HEK293T (cell line): ENCODE data around the gene JAZF1.

Experiments used
- CTCF ChIA-PET: fragments of 350-600 bp; formaldehyde crosslinking; extraction: SDS; loops from one replicate; lab custom pipeline; 2021; ENCODE audit warnings: antibody characterized with exemption, inconsistent platforms; lab: Yijun Ruan, JAX
- POLR2A ChIA-PET: fragments of 350-600 bp; formaldehyde crosslinking; extraction: SDS; loops from one replicate; lab custom pipeline; 2020; ENCODE audit warnings: antibody characterized with exemption, inconsistent platforms; lab: Yijun Ruan, JAX
- DNase-seq: peaks from one replicate; pipeline ENCODE4 v3.0.0; 2012; ENCODE audit warnings: mixed read lengths; ENCODE audit errors: extremely low spot score
- ARNT ChIP-seq: fragments of 450-650 bp; IDR thresholded peaks from 2 replicates; pipeline ENCODE4 v1.6.1; 2017; ENCODE audit warnings: mild to moderate bottlenecking
- BHLHE40 ChIP-seq: fragments of 450-650 bp; IDR thresholded peaks from 2 replicates; pipeline ENCODE4 v1.6.1; 2016; ENCODE audit warnings: mild to moderate bottlenecking, moderate library complexity, borderline replicate concordance
- CTBP1 ChIP-seq: fragments of 450-650 bp; IDR thresholded peaks from 2 replicates; pipeline ENCODE4 v1.6.1; 2016; ENCODE audit warnings: borderline replicate concordance
- ELF4 ChIP-seq: fragments of 450-650 bp; IDR thresholded peaks from 2 replicates; pipeline ENCODE4 v1.6.1; 2017; ENCODE audit warnings: antibody characterized with exemption
- FOXA1 ChIP-seq: fragments of 450-650 bp; IDR thresholded peaks from 2 replicates; pipeline ENCODE4 v1.6.1; 2016; ENCODE audit warnings: mild to moderate bottlenecking
- FOXK2 ChIP-seq: fragments of 450-650 bp; IDR thresholded peaks from 2 replicates; pipeline ENCODE4 v1.6.1; 2016; ENCODE audit warnings: mild to moderate bottlenecking
- FOXM1 ChIP-seq: fragments of 450-650 bp; IDR thresholded peaks from 2 replicates; pipeline ENCODE4 v1.6.1; 2017; ENCODE audit warnings: mild to moderate bottlenecking, borderline replicate concordance
- HDGF ChIP-seq: fragments of 450-650 bp; IDR thresholded peaks from 2 replicates; pipeline ENCODE4 v1.6.1; 2017; ENCODE audit warnings: antibody characterized with exemption, borderline replicate concordance
- L3MBTL2 ChIP-seq: fragments of 450-650 bp; conservative IDR thresholded peaks from 2 replicates; pipeline ENCODE4 v1.6.1; 2016; ENCODE audit warnings: mild to moderate bottlenecking
- LEF1 ChIP-seq: fragments of 450-650 bp; IDR thresholded peaks from 2 replicates; pipeline ENCODE4 v1.6.1; 2017; ENCODE audit warnings: mild to moderate bottlenecking, borderline replicate concordance
- NFRKB ChIP-seq: fragments of 450-650 bp; IDR thresholded peaks from 2 replicates; pipeline ENCODE4 v1.6.1; 2016; ENCODE audit warnings: mild to moderate bottlenecking, moderate library complexity
- PKNOX1 ChIP-seq: fragments of 450-650 bp; IDR thresholded peaks from 2 replicates; pipeline ENCODE4 v1.6.1; 2016
- SP1 ChIP-seq: fragments of 450-650 bp; IDR thresholded peaks from 2 replicates; pipeline ENCODE4 v1.6.1; 2017
- SUZ12 ChIP-seq: fragments of 450-650 bp; IDR thresholded peaks from 2 replicates; pipeline ENCODE4 v1.6.1; 2016; ENCODE audit warnings: mild to moderate bottlenecking
- TARDBP ChIP-seq: fragments of 450-650 bp; IDR thresholded peaks from 2 replicates; pipeline ENCODE4 v1.6.1; 2016
- ZNF384 ChIP-seq: fragments of 450-650 bp; IDR thresholded peaks from 2 replicates; pipeline ENCODE4 v1.6.1; 2016

The JAZF1 gene

DNA sequence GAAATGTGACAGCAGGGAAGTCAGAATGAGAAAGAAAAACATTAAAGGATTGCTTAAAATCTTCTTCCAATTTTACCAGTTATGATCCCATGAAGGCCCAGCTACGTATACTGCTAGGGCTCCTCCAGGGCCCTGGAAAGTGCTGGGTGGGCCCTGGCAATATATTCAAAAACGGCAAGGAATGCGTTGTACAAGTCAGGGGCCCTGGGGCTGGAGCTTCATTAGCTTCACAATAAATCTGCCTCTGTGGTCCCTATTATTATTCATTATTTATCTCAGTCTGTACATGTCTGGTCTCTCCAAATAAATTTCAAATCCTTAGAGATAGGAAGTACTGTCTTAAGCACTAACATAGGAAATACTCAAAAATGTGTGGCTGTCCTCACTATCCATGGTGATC lies 7.6 kb downstream of the JAZF1 start:
- CTCF ChIA-PET: interaction anchor here (0.6 kb wide), 1 partner anchor 1224 kb away, joined by 3 read pairs; no protein-coding TSS in a partner anchor

DNA sequence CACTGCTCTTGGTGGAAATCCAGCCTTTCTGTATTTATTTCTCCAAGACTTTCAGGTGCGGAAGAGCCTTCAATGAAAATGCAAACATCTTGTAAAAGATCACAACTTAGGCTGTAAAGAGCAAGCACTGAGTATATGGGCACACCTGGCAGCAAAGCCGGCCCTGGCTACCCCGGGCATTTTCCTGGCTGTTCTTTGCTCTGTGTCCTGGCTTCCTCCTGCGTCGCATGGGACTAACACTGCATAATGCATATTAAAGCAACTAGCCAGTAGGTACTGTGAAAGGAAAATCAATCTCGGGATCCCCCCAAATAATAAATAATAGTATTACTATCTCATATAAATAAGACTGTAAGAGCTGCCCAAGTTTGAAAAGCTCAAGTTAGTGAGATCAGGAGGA lies 9.9 kb downstream of the JAZF1 start:
- POLR2A ChIA-PET: no interaction called here
- TF ChIP-seq FOXK2 (no peak), HDGF (no peak), L3MBTL2 (no peak), FOXM1 (no peak), ARNT (no peak), NFRKB (no peak), LEF1 (no peak), SP1 (no peak), BHLHE40 (no peak), SUZ12 (no peak), ELF4 (no peak), TARDBP (no peak), ZNF384 (no peak), PKNOX1 (no peak), FOXA1 (no peak), CTBP1 (no peak)
- DNase-seq: no peak
- CTCF ChIA-PET: no interaction called here

More for the DNA sequence above, 7.6 kb downstream of the JAZF1 start:
- DNase-seq: no peak
- POLR2A ChIA-PET: no interaction called here
- TF ChIP-seq HDGF (no peak), NFRKB (no peak), FOXM1 (no peak), ARNT (no peak), SUZ12 (no peak), BHLHE40 (no peak), PKNOX1 (no peak), TARDBP (no peak), CTBP1 (no peak), L3MBTL2 (no peak), LEF1 (no peak), SP1 (no peak), FOXK2 (no peak), FOXA1 (no peak), ZNF384 (no peak), ELF4 (no peak)

DNA sequence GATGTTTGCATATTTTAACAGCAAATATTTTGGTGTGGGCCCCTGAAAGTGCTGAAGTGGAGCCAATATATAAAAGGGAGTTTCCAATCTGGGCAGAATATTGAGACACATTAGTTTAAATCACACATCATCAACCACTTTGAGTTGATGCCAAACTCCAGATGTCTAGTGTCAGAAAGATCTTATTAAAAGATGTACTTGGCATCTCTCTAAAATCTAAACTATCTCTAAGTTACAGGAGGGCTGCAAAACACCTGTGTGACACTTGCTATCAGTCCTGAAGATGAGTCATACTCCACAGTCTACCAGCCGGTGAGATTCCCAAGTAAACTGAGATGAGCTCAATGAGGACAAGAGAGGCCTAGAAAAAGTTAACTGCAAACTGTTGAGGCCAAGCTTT lies 11.4 kb downstream of the JAZF1 start:
- no peak for DNase-seq
- CTCF ChIA-PET: no interaction called here
- no peak for TF ChIP-seq SP1
- no peak for TF ChIP-seq PKNOX1
- TF ChIP-seq FOXA1: no peak
- no peak for TF ChIP-seq LEF1
- no peak for TF ChIP-seq SUZ12
- TF ChIP-seq TARDBP: no peak
- TF ChIP-seq ELF4: no peak
- no peak for TF ChIP-seq CTBP1
- TF ChIP-seq BHLHE40: no peak
- TF ChIP-seq ARNT: no peak
- no peak for TF ChIP-seq ZNF384
- TF ChIP-seq HDGF: no peak
- no peak for TF ChIP-seq FOXM1
- no peak for TF ChIP-seq NFRKB
- no peak for TF ChIP-seq FOXK2
- no peak for TF ChIP-seq L3MBTL2
- POLR2A ChIA-PET: no interaction called here

DNA sequence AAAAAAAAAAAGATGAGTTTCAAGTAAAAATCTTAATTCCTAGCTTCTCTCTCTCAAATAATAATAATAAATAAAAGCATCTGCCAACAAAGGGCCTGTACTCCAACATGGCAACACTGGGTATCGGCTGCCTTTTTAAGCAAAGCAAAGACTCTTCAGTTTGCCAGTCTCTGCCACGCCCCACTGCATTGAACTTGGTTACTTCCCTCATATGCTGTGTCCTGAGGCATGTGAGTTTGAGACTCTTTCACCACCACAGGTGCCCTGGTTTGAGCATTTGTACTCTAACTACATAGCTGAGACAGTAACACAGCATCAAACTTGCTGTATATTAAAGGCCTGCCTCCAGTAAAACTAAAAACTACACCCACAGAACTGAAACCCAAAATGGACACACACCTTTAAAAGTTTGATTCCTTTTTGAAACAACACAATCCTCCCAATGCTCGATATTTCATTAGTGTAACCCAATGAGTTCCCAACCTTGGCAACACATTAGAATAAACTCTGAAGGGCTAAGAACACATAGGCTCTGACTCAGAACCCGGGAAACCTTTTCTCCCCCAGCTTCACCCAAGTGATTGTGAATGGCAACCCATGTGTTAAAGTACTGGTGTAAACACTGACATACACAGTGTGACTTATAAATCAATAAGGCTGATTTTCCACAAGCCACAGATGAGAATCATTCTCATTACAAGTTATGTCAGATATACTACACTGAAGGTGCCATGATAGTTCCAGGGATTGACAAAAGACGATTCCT lies 12.0 kb downstream of the JAZF1 start:
- DNase-seq: no peak
- TF ChIP-seq TARDBP: no peak
- TF ChIP-seq HDGF: no peak
- POLR2A ChIA-PET: no interaction called here
- CTCF ChIA-PET: no interaction called here

DNA sequence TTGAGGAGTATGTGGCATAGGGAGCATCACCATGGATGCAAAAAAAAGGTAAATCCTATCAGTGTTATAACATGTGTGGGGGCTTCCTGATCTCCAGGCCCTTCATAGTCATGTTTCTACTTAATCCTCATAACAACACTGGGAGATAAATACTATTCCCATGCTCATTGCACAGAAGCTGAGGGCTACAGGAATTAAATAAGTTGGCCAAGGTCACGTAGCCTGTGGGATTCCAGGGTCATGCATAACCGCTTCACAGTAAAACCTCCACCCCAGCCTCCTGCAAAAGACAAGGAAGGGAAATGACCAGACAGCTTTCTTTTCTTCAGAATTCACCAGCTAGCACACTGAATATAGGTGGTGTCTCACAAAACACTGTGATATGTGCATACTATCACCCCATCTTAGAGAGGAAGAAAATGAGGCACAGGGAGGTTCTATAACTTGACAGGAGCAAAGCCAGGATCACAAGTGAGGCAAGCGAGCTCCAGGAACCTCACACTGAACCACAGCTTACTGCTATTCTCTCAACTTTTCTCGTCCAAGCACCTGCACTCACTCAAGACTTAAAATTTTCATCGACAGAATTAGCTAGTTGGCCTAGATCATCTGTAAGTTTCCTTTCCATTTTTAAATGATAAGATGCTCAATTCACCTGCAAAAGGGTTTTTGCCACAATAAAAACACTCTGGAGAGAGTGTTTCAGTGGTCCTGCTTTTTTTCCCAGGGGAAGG lies 13.4 kb downstream of the JAZF1 start:
- POLR2A ChIA-PET: no interaction called here

More for the DNA sequence above, 13.4 kb downstream of the JAZF1 start:
- CTCF ChIA-PET: no interaction called here
- TF ChIP-seq SUZ12 (no peak), TARDBP (no peak), ARNT (no peak), PKNOX1 (no peak), FOXK2 (no peak), BHLHE40 (no peak), NFRKB (no peak), FOXM1 (no peak), CTBP1 (no peak)
- no peak for DNase-seq
